Measurements from ENCODE around the gene FHIT. TPM values are rescaled to one million over a fixed set of nuclear protein-coding genes. Genes with fewer than 3 reads are reported as not detected.

FHIT gene
- total RNA-seq, 4 donors from 2014 or later, result 7.5 to 20.1 (median 13.5) TPM

DNA sequence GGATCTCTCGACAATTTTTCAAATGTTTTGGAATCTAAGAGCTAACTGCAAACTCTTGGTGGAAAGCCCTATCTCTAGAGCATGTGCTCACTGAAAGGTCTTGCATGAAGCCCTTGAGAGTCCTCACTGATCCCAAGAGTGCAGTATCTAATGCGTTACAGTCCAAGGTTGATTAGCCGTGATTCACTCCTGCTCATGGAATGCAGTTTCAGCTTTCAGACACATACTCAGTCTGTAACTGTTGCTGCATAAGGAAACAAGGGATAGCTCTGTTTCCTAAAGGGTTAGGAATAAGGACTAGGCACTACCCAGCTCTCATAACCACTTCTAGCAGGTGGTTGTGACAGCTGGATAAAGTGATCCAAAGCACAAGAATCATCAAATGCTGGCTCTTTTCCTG lies 1514.0 kb downstream of the FHIT start:
- Histone ChIP-seq H3K4me1 (no peaks in the 10 kb centered on the region), H3K4me3 (no peak overlapping the region), H3K36me3 (no peaks in the 10 kb centered on the region), H3K27ac (no peak overlapping the region), H3K27me3 (no peaks in the 10 kb centered on the region), H3K9me3 (no peaks in the 10 kb centered on the region)
- intact Hi-C loops (cut with DNase I; ENCODE audit: low total_unique reads) (no loop called here), in situ Hi-C loops (cut with MboI; ENCODE audit: low pct_ligation_motif_present in 1 of 4, low pct_unique_long_range_greater_than_20kb in 1 of 4, low sequenced_read_pairs in 3 of 4) (no loop called here)
- 96% methylated on average over 3 of the region's 3 CpGs; no CpG with 5 or more reads in 1 of the 2 donors for WGBS, 2 donors (ENCODE audit: low coverage in 1 of 2)
- no peak for TF ChIP-seq POLR2AphosphoS5 (IDR thresholded peaks at IDR 0.05)
- TF ChIP-seq, protein P1, sequence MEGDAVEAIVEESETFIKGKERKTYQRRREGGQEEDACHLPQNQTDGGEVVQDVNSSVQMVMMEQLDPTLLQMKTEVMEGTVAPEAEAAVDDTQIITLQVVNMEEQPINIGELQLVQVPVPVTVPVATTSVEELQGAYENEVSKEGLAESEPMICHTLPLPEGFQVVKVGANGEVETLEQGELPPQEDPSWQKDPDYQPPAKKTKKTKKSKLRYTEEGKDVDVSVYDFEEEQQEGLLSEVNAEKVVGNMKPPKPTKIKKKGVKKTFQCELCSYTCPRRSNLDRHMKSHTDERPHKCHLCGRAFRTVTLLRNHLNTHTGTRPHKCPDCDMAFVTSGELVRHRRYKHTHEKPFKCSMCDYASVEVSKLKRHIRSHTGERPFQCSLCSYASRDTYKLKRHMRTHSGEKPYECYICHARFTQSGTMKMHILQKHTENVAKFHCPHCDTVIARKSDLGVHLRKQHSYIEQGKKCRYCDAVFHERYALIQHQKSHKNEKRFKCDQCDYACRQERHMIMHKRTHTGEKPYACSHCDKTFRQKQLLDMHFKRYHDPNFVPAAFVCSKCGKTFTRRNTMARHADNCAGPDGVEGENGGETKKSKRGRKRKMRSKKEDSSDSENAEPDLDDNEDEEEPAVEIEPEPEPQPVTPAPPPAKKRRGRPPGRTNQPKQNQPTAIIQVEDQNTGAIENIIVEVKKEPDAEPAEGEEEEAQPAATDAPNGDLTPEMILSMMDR (IDR thresholded peaks at IDR 0.05), result no peak
- DNase-seq, result no peak

DNA sequence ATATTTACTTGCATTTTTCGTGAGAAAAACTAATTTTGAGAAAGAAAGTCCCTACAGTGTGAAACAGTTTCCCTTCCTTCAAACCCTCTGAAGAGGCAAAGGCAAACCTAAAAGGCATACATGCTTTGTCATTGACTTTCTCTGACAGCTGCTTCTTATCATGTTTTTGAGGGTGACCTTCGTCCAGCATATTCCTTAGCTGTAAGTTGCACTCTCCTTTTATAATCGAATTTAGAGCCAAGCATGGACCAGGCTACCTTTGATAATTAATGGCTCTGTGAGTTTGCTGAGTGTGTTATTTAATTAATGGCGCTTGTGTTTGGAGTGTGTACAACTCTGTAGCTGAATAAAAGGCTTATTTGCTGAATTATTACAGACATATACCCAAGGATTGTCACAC lies 1517.2 kb downstream of the FHIT start:
- no peak overlapping the region for H3K4me3 ChIP-seq
- no peaks in the 10 kb centered on the region for H3K36me3 ChIP-seq
- DNase-seq, result no peak
- no peaks in the 10 kb centered on the region for H3K4me1 ChIP-seq
- H3K27ac ChIP-seq, result no peak overlapping the region
- intact Hi-C loops (cut with DNase I; ENCODE audit: low total_unique reads) (no loop called here), in situ Hi-C loops (cut with MboI; ENCODE audit: low pct_ligation_motif_present in 1 of 4, low pct_unique_long_range_greater_than_20kb in 1 of 4, low sequenced_read_pairs in 3 of 4) (no loop called here)
- TF ChIP-seq POLR2AphosphoS5 (IDR thresholded peaks at IDR 0.05) (no peak), POLR2A (IDR thresholded peaks at IDR 0.05) (no peak), EP300 (IDR thresholded peaks at IDR 0.05; ENCODE audit: low read depth) (no peak)
- TF ChIP-seq, protein P1 (IDR thresholded peaks at IDR 0.05), result no peak
- no peaks in the 10 kb centered on the region for H3K9me3 ChIP-seq
- H3K27me3 ChIP-seq, result no peaks in the 10 kb centered on the region
- WGBS, 2 donors (ENCODE audit: low coverage in 1 of 2), result 48 to 68% methylated on average over 4 of the region's 4 CpGs

- Histone ChIP-seq H3K36me3 (no peaks in the 10 kb centered on the region), H3K4me3 (no peak overlapping the region), H3K27me3 (no peaks in the 10 kb centered on the region), H3K4me1 (no peaks in the 10 kb centered on the region), H3K9me3 (no peaks in the 10 kb centered on the region), H3K27ac (no peak overlapping the region)
- in situ Hi-C loops (cut with MboI; ENCODE audit: low pct_ligation_motif_present in 1 of 4, low pct_unique_long_range_greater_than_20kb in 1 of 4, low sequenced_read_pairs in 3 of 4) (no loop called here), intact Hi-C loops (cut with DNase I; ENCODE audit: low total_unique reads) (no loop called here)
- no peak for DNase-seq
- 60 to 88% methylated on average over 1 to 6 of the region's 6 CpGs for WGBS, 2 donors (ENCODE audit: low coverage in 1 of 2)
- no peak for TF ChIP-seq POLR2A (IDR thresholded peaks at IDR 0.05)
- TF ChIP-seq, protein P1 (IDR thresholded peaks at IDR 0.05), result no peak
- no peak for TF ChIP-seq EP300 (IDR thresholded peaks at IDR 0.05; ENCODE audit: low read depth)
- TF ChIP-seq POLR2AphosphoS5 (IDR thresholded peaks at IDR 0.05), result no peak
Observed at GRCh38 chr3:59733041-59733809, 1518.0 kb downstream of the FHIT start.

DNA sequence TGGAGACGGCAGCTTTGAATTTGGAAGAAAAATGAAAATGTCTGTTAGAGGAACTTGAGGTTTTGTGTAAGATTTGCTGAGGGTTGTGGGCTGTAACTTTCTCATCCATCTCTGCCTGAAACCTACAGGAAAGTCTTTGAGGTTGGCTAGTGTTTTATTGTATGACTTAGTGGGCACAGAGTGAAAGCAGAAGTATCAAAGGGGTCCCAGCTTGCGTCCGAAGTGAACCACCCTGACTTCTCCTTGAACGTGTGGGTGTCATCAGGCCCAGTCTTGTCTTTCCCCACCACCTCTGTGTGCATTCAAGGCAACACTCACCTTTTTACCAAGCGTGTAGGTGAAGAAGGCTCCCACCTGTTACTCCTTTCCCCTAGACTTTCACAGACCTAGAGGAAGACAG lies 1519.3 kb downstream of the FHIT start:
- WGBS, 2 donors (ENCODE audit: low coverage in 1 of 2), result 84 to 100% methylated on average over 1 to 5 of the region's 5 CpGs
- no peak for DNase-seq

More for the DNA sequence above, 1519.3 kb downstream of the FHIT start:
- Histone ChIP-seq H3K4me1 (no peaks in the 10 kb centered on the region), H3K36me3 (no peaks in the 10 kb centered on the region), H3K27ac (no peak overlapping the region), H3K27me3 (no peaks in the 10 kb centered on the region), H3K9me3 (no peaks in the 10 kb centered on the region), H3K4me3 (no peak overlapping the region)
- intact Hi-C loops (cut with DNase I; ENCODE audit: low total_unique reads), result no loop called here
- in situ Hi-C loops (cut with MboI; ENCODE audit: low pct_ligation_motif_present in 1 of 4, low pct_unique_long_range_greater_than_20kb in 1 of 4, low sequenced_read_pairs in 3 of 4), result no loop called here
- TF ChIP-seq POLR2A (IDR thresholded peaks at IDR 0.05) (no peak), POLR2AphosphoS5 (IDR thresholded peaks at IDR 0.05) (no peak), EP300 (IDR thresholded peaks at IDR 0.05; ENCODE audit: low read depth) (no peak)
- TF ChIP-seq, protein P1 (IDR thresholded peaks at IDR 0.05), result no peak

All from transverse colon (tissue), 4 donors.